ENCODE data around the gene ZEB2. TPM values are rescaled to one million over a fixed set of nuclear protein-coding genes. Genes with fewer than 3 reads are reported as not detected.

Gene ZEB2
- polyA plus RNA-seq, 2 of the 4 experiments (the other 2 are of a cell fraction) = 4.2 to 7.0 TPM

DNA sequence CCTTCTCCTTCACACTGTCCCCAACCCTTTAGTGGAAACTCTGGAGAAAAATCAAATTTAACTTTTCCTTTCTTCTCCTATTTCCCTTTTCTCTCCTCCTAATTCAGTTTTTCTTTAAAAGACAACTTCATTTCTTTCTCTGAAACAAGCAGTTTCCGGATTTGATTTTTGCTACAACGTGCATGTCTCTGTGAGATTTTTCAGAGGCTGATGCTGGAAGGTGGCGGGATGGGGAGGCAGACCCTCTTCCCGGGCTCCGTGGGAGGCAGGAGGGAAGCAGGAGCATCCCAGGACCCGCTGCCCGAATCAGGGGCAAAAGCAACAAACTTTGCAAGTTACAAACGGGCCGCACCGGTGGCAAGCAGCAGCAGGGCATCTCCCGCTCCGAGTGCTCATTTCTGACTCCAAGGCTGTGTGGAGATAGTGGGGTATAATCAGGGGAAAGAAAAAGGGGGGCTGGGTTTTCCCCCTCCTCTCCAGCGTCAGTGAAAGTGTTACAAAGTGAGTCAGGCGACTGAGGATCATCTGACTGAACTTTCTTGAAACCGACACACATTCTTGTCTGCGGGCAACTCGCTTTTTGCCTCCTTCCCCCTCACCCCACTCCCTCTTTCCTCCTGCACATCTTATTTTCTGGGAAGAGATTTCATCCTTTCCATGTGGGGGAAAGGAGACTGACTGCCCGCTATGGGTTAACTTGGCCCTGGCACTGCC, 6.4 kb downstream of the ZEB2 start:
- Histone ChIP-seq H3K27ac (no peak overlapping the region), H3K4me1 (peaks cover 24% of the 10 kb centered on the region), H3K4me3 (no peak overlapping the region), H3K9me3 (no peaks in the 10 kb centered on the region), H3K4me2 (no peak overlapping the region)
- FAIRE-seq (no peak), DNase-seq (ENCODE audit: low read depth in 1 of 2, low spot score in 1 of 2) (no peak), ATAC-seq (no peak)
- ChIA-PET POLR2A (no interaction called here), CTCF (no interaction called here)
- no peak for TF ChIP-seq ESRRA (IDR thresholded peaks at IDR 0.05; ENCODE audit: borderline replicate concordance, low read length)
- no peak for TF ChIP-seq FOSB (CRISPR knock-in tag; IDR thresholded peaks at IDR 0.05)
- no peak for TF ChIP-seq RFX5 (IDR thresholded peaks at IDR 0.05)
- TF ChIP-seq CBX8 (IDR thresholded peaks at IDR 0.05) = no peak
- WGBS (ENCODE audit: missing lambda C conversion rate) = 79% methylated on average over 18 of the region's 18 CpGs

GRCh38 chr2:144512891-144513351, 7.0 kb downstream of the ZEB2 start:
- 69% methylated on average over 5 of the region's 5 CpGs for WGBS (ENCODE audit: missing lambda C conversion rate)
- no peak for ATAC-seq
- Histone ChIP-seq H3K27ac (no peak overlapping the region), H3K9me3 (no peaks in the 10 kb centered on the region), H3K4me1 (peaks cover 20% of the 10 kb centered on the region), H3K4me3 (no peak overlapping the region), H3K4me2 (no peak overlapping the region)
- POLR2A ChIA-PET = no interaction called here
- DNase-seq (ENCODE audit: low read depth in 1 of 2, low spot score in 1 of 2) = no peak
- CTCF ChIA-PET = no interaction called here
- TF ChIP-seq HOXB13 (CRISPR knock-in tag; IDR thresholded peaks at IDR 0.05; ENCODE audit: low read depth) (no peak), HDAC2 (IDR thresholded peaks at IDR 0.05) (no peak), PHF8 (IDR thresholded peaks at IDR 0.05; ENCODE audit: borderline replicate concordance, low read depth) (no peak), RCOR1 (IDR thresholded peaks at IDR 0.05; ENCODE audit: low read depth, low read length) (no peak), RAD21 (conservative IDR thresholded peaks at IDR 0.05 in 1 of 2, IDR thresholded peaks at IDR 0.05 in 1 of 2) (no peak), POLR2A (IDR thresholded peaks at IDR 0.05; ENCODE audit: low read length) (no peak), MAZ (IDR thresholded peaks at IDR 0.05; ENCODE audit: borderline replicate concordance, low read depth, low read length) (no peak), JUNB (IDR thresholded peaks at IDR 0.05) (no peak), GATA3 (IDR thresholded peaks at IDR 0.05; ENCODE audit: borderline replicate concordance) (no peak), ZFP36 (IDR thresholded peaks at IDR 0.05; ENCODE audit: borderline replicate concordance, partially characterized antibody) (no peak), CTCF (IDR thresholded peaks at IDR 0.05) (no peak), EHMT2 (IDR thresholded peaks at IDR 0.05; ENCODE audit: low read depth) (no peak)
- FAIRE-seq = no peak

GRCh38 chr2:144512470-144512869, 7.4 kb downstream of the ZEB2 start:
- Histone ChIP-seq H3K4me3 (no peak overlapping the region), H3K4me2 (no peak overlapping the region), H3K27ac (no peak overlapping the region), H3K4me1 (peaks cover 20% of the 10 kb centered on the region), H3K9me3 (no peaks in the 10 kb centered on the region)
- TF ChIP-seq HOXA7 (CRISPR knock-in tag; IDR thresholded peaks at IDR 0.05) (no peak), HDAC2 (IDR thresholded peaks at IDR 0.05) (no peak), EP300 (IDR thresholded peaks at IDR 0.05) (no peak), CHD4 (IDR thresholded peaks at IDR 0.05; ENCODE audit: borderline replicate concordance) (no peak), RFX5 (IDR thresholded peaks at IDR 0.05) (no peak), RCOR1 (IDR thresholded peaks at IDR 0.05; ENCODE audit: low read depth, low read length) (no peak)
- no peak for DNase-seq (ENCODE audit: low read depth in 1 of 2, low spot score in 1 of 2)
- ChIA-PET CTCF (no interaction called here), POLR2A (no interaction called here)
- FAIRE-seq = no peak
- WGBS (ENCODE audit: missing lambda C conversion rate) = 88% methylated on average over 3 of the region's 3 CpGs
- no peak for ATAC-seq

GRCh38 chr2:144511937-144512336, 8.0 kb downstream of the ZEB2 start:
- H3K27ac ChIP-seq = no peak overlapping the region
- DNase-seq (ENCODE audit: low read depth in 1 of 2, low spot score in 1 of 2) (no peak), ATAC-seq (no peak), FAIRE-seq (no peak)
- peaks cover 20% of the 10 kb centered on the region for H3K4me1 ChIP-seq
- CTCF ChIA-PET = interaction anchor here (0.5 kb wide), 1 partner anchor 499 kb away, joined by 3 read pairs; no protein-coding TSS in a partner anchor
- H3K4me3 ChIP-seq = no peak overlapping the region
- no peak overlapping the region for H3K4me2 ChIP-seq
- WGBS (ENCODE audit: missing lambda C conversion rate) = 53% methylated on average over 3 of the region's 3 CpGs
- POLR2A ChIA-PET = no interaction called here
- TF ChIP-seq MYC (IDR thresholded peaks at IDR 0.05; ENCODE audit: borderline replicate concordance, low read length) (no peak), RAD21 (conservative IDR thresholded peaks at IDR 0.05 in 1 of 2, IDR thresholded peaks at IDR 0.05 in 1 of 2) (0 out of 5 replicates have a peak, but pooled peaks of 1 of the 2 experiments have one; percentile 5), BHLHE40 (IDR thresholded peaks at IDR 0.05; ENCODE audit: low read depth, low read length) (no peak), KDM1A (IDR thresholded peaks at IDR 0.05; ENCODE audit: low read depth) (no peak)
- H3K9me3 ChIP-seq = no peaks in the 10 kb centered on the region
